ENCODE measurements around the gene RPEL1. TPM values are rescaled to one million over a fixed set of nuclear protein-coding genes. Genes with fewer than 3 reads are reported as not detected.

Gene RPEL1
- polyA plus RNA-seq, 3 donors from 2014 or later, result not detected

DNA sequence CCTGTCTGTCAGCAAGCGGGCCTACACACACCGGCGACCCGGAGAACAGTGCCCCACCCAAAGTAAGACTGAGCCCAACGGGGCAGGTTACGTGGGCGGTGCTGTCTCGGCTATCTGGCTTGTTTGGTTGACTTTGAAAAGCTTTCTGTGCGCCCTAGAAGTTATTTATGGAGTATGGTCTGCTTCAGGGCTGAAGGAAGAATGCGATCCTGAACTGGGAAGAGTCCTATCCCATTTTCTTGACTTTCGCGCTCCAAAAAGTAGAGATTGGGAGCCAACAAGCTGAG is 32.8 kb downstream of the RPEL1 start:
- H3K27me3 Mint-ChIP-seq (ENCODE audit: low read depth in 3 of 3), result peaks cover 24 to 36% (median 35%) of the 10 kb centered on the region in 3 donors
- H3K9me3 Mint-ChIP-seq, result peaks cover 0 to 8% (median 5%) of the 10 kb centered on the region in 6 donors
- peaks cover 0 to 7% (median 0%) of the 10 kb centered on the region in 3 donors for H3K36me3 Mint-ChIP-seq
- no peak for DNase-seq
- H3K4me3 Mint-ChIP-seq, result no peak overlapping the region
- peaks cover 3 to 6% of the 10 kb centered on the region in 2 donors for H3K4me1 Mint-ChIP-seq
- no peak overlapping the region for H3K27ac Mint-ChIP-seq

GRCh38 chr10:103278862-103279298 is 33.2 kb downstream of the RPEL1 start:
- Mint-ChIP-seq H3K36me3 (peaks cover 0 to 7% (median 0%) of the 10 kb centered on the region in 3 donors), H3K9me3 (peaks cover 0 to 8% (median 5%) of the 10 kb centered on the region in 6 donors), H3K27me3 (ENCODE audit: low read depth in 3 of 3) (peaks cover 24 to 36% (median 33%) of the 10 kb centered on the region in 3 donors), H3K4me3 (peak overlapping the region in 3 of 5 donors; percentile 49 to 56 (median 54)), H3K27ac (no peak overlapping the region), H3K4me1 (peaks cover 3 to 6% of the 10 kb centered on the region in 2 donors)
- DNase-seq, result peak in 2 of 3 donors; percentile 10 to 14

DNA sequence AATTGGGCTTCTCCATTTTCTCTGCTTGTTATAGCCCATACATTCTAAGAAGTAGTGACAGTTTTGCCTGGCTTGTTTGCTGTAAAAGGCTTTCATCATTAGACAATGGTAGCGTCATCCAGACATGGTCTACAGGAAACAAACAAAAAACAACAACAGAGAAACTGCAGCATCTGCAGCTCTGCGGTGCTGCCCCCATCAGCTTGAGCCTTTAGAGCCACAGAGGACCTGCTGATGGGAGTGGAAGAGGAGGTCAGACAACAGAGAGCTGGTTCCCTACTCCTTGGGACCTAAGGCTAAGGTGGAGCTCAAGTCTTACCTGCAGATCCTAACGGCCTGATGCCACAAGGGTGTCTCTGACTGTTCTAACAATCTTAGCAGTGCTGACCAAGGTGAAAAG is 34.3 kb downstream of the RPEL1 start:
- Mint-ChIP-seq H3K36me3 (peaks cover 0 to 7% (median 0%) of the 10 kb centered on the region in 3 donors), H3K4me1 (peaks cover 3 to 6% of the 10 kb centered on the region in 2 donors), H3K9me3 (peaks cover 0 to 8% (median 5%) of the 10 kb centered on the region in 6 donors), H3K27ac (no peak overlapping the region), H3K4me3 (no peak overlapping the region), H3K27me3 (ENCODE audit: low read depth in 3 of 3) (peaks cover 24 to 38% (median 36%) of the 10 kb centered on the region in 3 donors)
- DNase-seq, result no peak

DNA sequence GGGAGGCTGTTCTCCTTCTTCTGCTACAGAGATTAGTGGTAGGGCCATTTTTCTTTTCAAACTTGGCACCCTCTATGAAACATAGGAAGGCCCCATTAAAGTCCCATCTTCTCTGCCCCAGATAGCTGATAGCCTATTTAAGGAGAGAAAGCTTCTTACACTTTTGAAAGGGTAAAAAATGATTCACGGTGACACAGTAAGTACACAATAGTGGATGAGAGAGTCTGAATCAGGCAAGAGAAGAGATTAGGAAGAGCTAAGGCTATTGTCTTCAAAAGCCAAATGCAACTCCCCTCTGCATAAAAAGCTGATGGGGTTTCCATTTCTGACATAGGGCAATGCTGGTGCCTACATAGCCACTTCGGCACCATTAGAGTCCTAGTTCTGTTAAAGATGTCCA is 34.8 kb downstream of the RPEL1 start:
- H3K4me3 Mint-ChIP-seq, result no peak overlapping the region
- H3K9me3 Mint-ChIP-seq, result peaks cover 0 to 8% (median 5%) of the 10 kb centered on the region in 6 donors
- DNase-seq, result no peak
- peaks cover 3 to 6% of the 10 kb centered on the region in 2 donors for H3K4me1 Mint-ChIP-seq
- peaks cover 0 to 7% (median 0%) of the 10 kb centered on the region in 3 donors for H3K36me3 Mint-ChIP-seq
- H3K27ac Mint-ChIP-seq, result no peak overlapping the region
- H3K27me3 Mint-ChIP-seq (ENCODE audit: low read depth in 3 of 3), result peaks cover 24 to 33% (median 33%) of the 10 kb centered on the region in 3 donors

DNA sequence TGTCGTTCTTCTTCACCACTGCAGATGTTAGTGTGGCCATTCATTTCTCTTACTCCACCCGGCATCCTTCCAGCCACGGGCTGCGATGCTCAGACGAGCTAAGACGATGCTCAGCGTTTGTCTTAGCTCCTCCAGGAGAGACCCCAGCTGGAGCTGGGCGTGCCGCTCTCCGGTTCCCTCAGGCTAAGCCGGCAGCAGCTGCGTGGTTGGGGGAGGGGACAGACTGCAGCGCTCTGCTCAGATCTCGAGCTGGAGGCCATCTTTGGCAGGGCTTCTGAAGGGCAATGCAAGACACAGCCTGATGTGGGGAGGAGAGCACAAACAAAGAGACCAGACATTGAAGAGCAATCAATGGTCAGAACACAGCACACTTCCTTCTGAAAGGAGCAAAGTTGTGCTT is 36.1 kb downstream of the RPEL1 start:
- DNase-seq, result no peak
- Mint-ChIP-seq H3K4me3 (no peak overlapping the region), H3K27ac (no peak overlapping the region), H3K9me3 (peaks cover 0 to 7% (median 3%) of the 10 kb centered on the region in 6 donors), H3K27me3 (ENCODE audit: low read depth in 3 of 3) (peaks cover 22 to 28% (median 24%) of the 10 kb centered on the region in 3 donors), H3K4me1 (peaks cover 3 to 6% of the 10 kb centered on the region in 2 donors), H3K36me3 (peaks cover 0 to 7% (median 0%) of the 10 kb centered on the region in 3 donors)

GRCh38 chr10:103282961-103283360 is 37.3 kb downstream of the RPEL1 start:
- Mint-ChIP-seq H3K4me3 (no peak overlapping the region), H3K4me1 (peaks cover 3 to 6% of the 10 kb centered on the region in 2 donors), H3K36me3 (peaks cover 0 to 7% (median 0%) of the 10 kb centered on the region in 3 donors), H3K27me3 (ENCODE audit: low read depth in 3 of 3) (peaks cover 22 to 28% (median 23%) of the 10 kb centered on the region in 3 donors), H3K9me3 (peaks cover 0 to 7% (median 3%) of the 10 kb centered on the region in 6 donors), H3K27ac (no peak overlapping the region)
- DNase-seq, result no peak

DNA sequence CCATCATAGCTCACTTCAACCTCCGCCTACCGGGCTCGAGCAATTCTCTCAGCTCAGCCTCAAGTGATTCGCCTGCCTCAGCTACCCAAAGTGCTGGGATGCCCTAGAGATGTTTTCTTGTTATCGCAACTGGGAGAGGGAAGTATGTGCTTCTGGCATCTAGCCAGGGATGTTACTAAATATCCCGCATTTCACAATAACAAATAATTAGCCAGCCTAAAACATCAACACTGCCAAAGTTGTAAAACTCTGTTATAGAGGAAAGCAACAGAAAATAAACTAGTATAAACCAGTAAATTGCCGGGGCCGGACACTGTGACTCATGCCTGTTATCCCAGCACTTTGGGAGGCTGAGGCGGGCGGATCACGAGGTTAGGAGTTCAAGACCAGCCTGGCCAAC is 38.5 kb downstream of the RPEL1 start:
- Mint-ChIP-seq H3K36me3 (peaks cover 0 to 1% (median 0%) of the 10 kb centered on the region in 3 donors), H3K9me3 (peaks cover 0 to 3% (median 0%) of the 10 kb centered on the region in 6 donors), H3K27me3 (ENCODE audit: low read depth in 3 of 3) (peaks cover 17 to 25% (median 21%) of the 10 kb centered on the region in 3 donors), H3K27ac (no peak overlapping the region), H3K4me3 (no peak overlapping the region), H3K4me1 (no peaks in the 10 kb centered on the region)
- no peak for DNase-seq

GRCh38 chr10:103287992-103288391 is 42.3 kb downstream of the RPEL1 start:
- Mint-ChIP-seq H3K4me3 (no peak overlapping the region), H3K27ac (no peak overlapping the region), H3K9me3 (no peaks in the 10 kb centered on the region), H3K4me1 (no peaks in the 10 kb centered on the region), H3K36me3 (no peaks in the 10 kb centered on the region), H3K27me3 (ENCODE audit: low read depth in 3 of 3) (peaks cover 11 to 26% (median 12%) of the 10 kb centered on the region in 3 donors)
- DNase-seq, result no peak

- Mint-ChIP-seq H3K36me3 (no peaks in the 10 kb centered on the region), H3K4me3 (no peak overlapping the region), H3K9me3 (no peaks in the 10 kb centered on the region), H3K27ac (no peak overlapping the region), H3K27me3 (ENCODE audit: low read depth in 3 of 3) (peaks cover 7 to 22% (median 8%) of the 10 kb centered on the region in 3 donors), H3K4me1 (no peaks in the 10 kb centered on the region)
- no peak for DNase-seq
Observed at GRCh38 chr10:103291588-103291987, 45.9 kb downstream of the RPEL1 start.

GRCh38 chr10:103295374-103296015 is 49.8 kb downstream of the RPEL1 start:
- Mint-ChIP-seq H3K36me3 (no peaks in the 10 kb centered on the region), H3K4me1 (no peaks in the 10 kb centered on the region), H3K9me3 (no peaks in the 10 kb centered on the region), H3K27me3 (ENCODE audit: low read depth in 3 of 3) (peaks cover 1 to 12% (median 2%) of the 10 kb centered on the region in 3 donors), H3K4me3 (no peak overlapping the region), H3K27ac (no peak overlapping the region)
- DNase-seq, result no peak

Other genes with a start within 250 kb of the RPEL1 start
- 100 to 1,000 TPM in 1 of 3 donors, 10 to 100 TPM in 2; 86.2 to 116 (median 91.5) TPM for gene NT5C2, start 52.6 kb upstream of the RPEL1 start, polyA plus RNA-seq
- not detected for gene INA, start 31.3 kb downstream of the RPEL1 start, polyA plus RNA-seq
- gene PCGF6, start 105.3 kb downstream of the RPEL1 start, polyA plus RNA-seq, result 10 to 100 TPM in 1 of 3 donors, 1 to 10 TPM in 2; 7.5 to 11.6 (median 9.1) TPM
- gene TAF5, start 122.1 kb downstream of the RPEL1 start, polyA plus RNA-seq, result 1 to 10 TPM; 2.1 to 3.1 (median 2.8) TPM
- 100 to 1,000 TPM; 420 to 588 (median 479) TPM for gene ATP5MK, start 150.6 kb downstream of the RPEL1 start, polyA plus RNA-seq
- gene PDCD11, start 150.7 kb downstream of the RPEL1 start, polyA plus RNA-seq, result 10 to 100 TPM in 1 of 3 donors, 1 to 10 TPM in 1, under 1 TPM in 1; 0.67 to 12.0 (median 6.6) TPM
- gene CALHM2, start 206.5 kb downstream of the RPEL1 start, polyA plus RNA-seq, result 100 to 1,000 TPM in 1 of 3 donors, 10 to 100 TPM in 2; 43.3 to 125 (median 72.6) TPM
- gene CALHM1, start 213.0 kb downstream of the RPEL1 start, polyA plus RNA-seq, result under 1 TPM in 2 of 3 donors, not detected in 1; 0.56 to 0.91 TPM
- not detected for gene CALHM3, start 233.4 kb downstream of the RPEL1 start, polyA plus RNA-seq
- gene NEURL1, start 247.8 kb downstream of the RPEL1 start, polyA plus RNA-seq, result under 1 TPM in 2 of 3 donors, not detected in 1; 0.07 to 0.35 TPM

Measured in immature natural killer cell (primary cell).